ENCODE results near the gene ATF7. TPM values are rescaled to one million over a fixed set of nuclear protein-coding genes. Genes with fewer than 3 reads are reported as not detected.
A peak's percentile ranks its signal among the peaks of the same experiment; 100 is the strongest.

Gene ATF7
- total RNA-seq, 4 donors from 2014 or later: 14.2 to 29.7 (median 26.8) TPM

GRCh38 chr12:53624458-53624857 lies 1.7 kb downstream of the ATF7 start:
- Histone ChIP-seq H3K27me3 (no peaks in the 10 kb centered on the region), H3K36me3 (no peaks in the 10 kb centered on the region), H3K27ac (peak overlapping the region; percentile 86 to 93 (median 89)), H3K4me1 (peaks cover 3 to 52% (median 38%) of the 10 kb centered on the region in 4 donors), H3K9me3 (no peaks in the 10 kb centered on the region), H3K4me3 (peak overlapping the region; percentile 60 to 71 (median 67))
- 21 to 48% methylated on average over 2 to 3 of the region's 3 CpGs for WGBS, 2 donors (ENCODE audit: low coverage in 1 of 2)
- no peak for DNase-seq
- in situ Hi-C loops (cut with MboI; ENCODE audit: low pct_ligation_motif_present in 1 of 4, low pct_unique_long_range_greater_than_20kb in 1 of 4, low sequenced_read_pairs in 3 of 4) (loop anchor here in 1 of 4 donors (10.0 kb wide), 1 partner anchor 50 kb away; the partner anchor contains the start of gene ATP5MC2), intact Hi-C loops (cut with DNase I; ENCODE audit: low total_unique reads) (loop anchor here (10.0 kb wide), 2 partner anchors 50 to 80 kb away; partner anchors contain the start of gene ATP5MC2)
- TF ChIP-seq CTCF (IDR thresholded peaks at IDR 0.05) (no peak), POLR2AphosphoS5 (IDR thresholded peaks at IDR 0.05) (no peak), EP300 (IDR thresholded peaks at IDR 0.05; ENCODE audit: low read depth) (no peak), POLR2A (IDR thresholded peaks at IDR 0.05) (no peak)

- intact Hi-C loops (cut with DNase I; ENCODE audit: low total_unique reads): loop anchor here (10.0 kb wide), 2 partner anchors 51 to 79 kb away; partner anchors contain the start of gene ATP5MC2
These were observed 2.4 kb downstream of the ATF7 start for GRCh38 chr12:53623548-53624385.

GRCh38 chr12:53622724-53623123 lies 3.5 kb downstream of the ATF7 start:
- Histone ChIP-seq H3K27me3 (no peaks in the 10 kb centered on the region), H3K9me3 (no peaks in the 10 kb centered on the region), H3K4me1 (peaks cover 3 to 69% (median 48%) of the 10 kb centered on the region in 4 donors), H3K36me3 (no peaks in the 10 kb centered on the region), H3K27ac (peak overlapping the region in 3 of 4 donors; percentile 86 to 93 (median 90)), H3K4me3 (no peak overlapping the region)
- WGBS, 2 donors (ENCODE audit: low coverage in 1 of 2): 95% methylated on average over 5 of the region's 5 CpGs
- TF ChIP-seq EP300 (IDR thresholded peaks at IDR 0.05; ENCODE audit: low read depth) (no peak), CTCF (IDR thresholded peaks at IDR 0.05) (no peak), POLR2A (IDR thresholded peaks at IDR 0.05) (no peak), POLR2AphosphoS5 (IDR thresholded peaks at IDR 0.05) (no peak)
- DNase-seq: no peak
- in situ Hi-C loops (cut with MboI; ENCODE audit: low pct_ligation_motif_present in 1 of 4, low pct_unique_long_range_greater_than_20kb in 1 of 4, low sequenced_read_pairs in 3 of 4) (loop anchor here in 1 of 4 donors (10.0 kb wide), 1 partner anchor 52 kb away; the partner anchor contains the start of gene ATP5MC2), intact Hi-C loops (cut with DNase I; ENCODE audit: low total_unique reads) (loop anchor here (10.0 kb wide), 2 partner anchors 52 to 78 kb away; partner anchors contain the start of gene ATP5MC2)

More at GRCh38 chr12:53623548-53624385, 2.4 kb downstream of the ATF7 start:
- DNase-seq: no peak
- in situ Hi-C loops (cut with MboI; ENCODE audit: low pct_ligation_motif_present in 1 of 4, low pct_unique_long_range_greater_than_20kb in 1 of 4, low sequenced_read_pairs in 3 of 4): loop anchor here in 1 of 4 donors (10.0 kb wide), 1 partner anchor 51 kb away; the partner anchor contains the start of gene ATP5MC2
- Histone ChIP-seq H3K27me3 (no peaks in the 10 kb centered on the region), H3K4me1 (peaks cover 3 to 59% (median 40%) of the 10 kb centered on the region in 4 donors), H3K36me3 (no peaks in the 10 kb centered on the region), H3K27ac (peak overlapping the region; percentile 86 to 93 (median 89)), H3K4me3 (peak overlapping the region in 3 of 4 donors; percentile 1 to 71 (median 67)), H3K9me3 (no peaks in the 10 kb centered on the region)
- 7 to 21% methylated on average over 5 to 7 of the region's 7 CpGs for WGBS, 2 donors (ENCODE audit: low coverage in 1 of 2)
- TF ChIP-seq EP300 (IDR thresholded peaks at IDR 0.05; ENCODE audit: low read depth) (no peak), POLR2AphosphoS5 (IDR thresholded peaks at IDR 0.05) (peak; percentile 33 to 66 (median 43))

- Histone ChIP-seq H3K27me3 (no peaks in the 10 kb centered on the region), H3K4me3 (peak overlapping the region in 2 of 4 donors; percentile 5 to 26), H3K9me3 (no peaks in the 10 kb centered on the region), H3K27ac (peak overlapping the region; percentile 30 to 64 (median 44)), H3K36me3 (peaks cover 0 to 6% (median 0%) of the 10 kb centered on the region in 4 donors), H3K4me1 (peaks cover 0 to 55% (median 19%) of the 10 kb centered on the region in 4 donors)
- intact Hi-C loops (cut with DNase I; ENCODE audit: low total_unique reads): no loop called here
- DNase-seq: no peak
- TF ChIP-seq POLR2A (IDR thresholded peaks at IDR 0.05) (no peak), POLR2AphosphoS5 (IDR thresholded peaks at IDR 0.05) (no peak), EP300 (IDR thresholded peaks at IDR 0.05; ENCODE audit: low read depth) (no peak), CTCF (IDR thresholded peaks at IDR 0.05) (no peak)
- in situ Hi-C loops (cut with MboI; ENCODE audit: low pct_ligation_motif_present in 1 of 4, low pct_unique_long_range_greater_than_20kb in 1 of 4, low sequenced_read_pairs in 3 of 4): no loop called here
- WGBS, 2 donors (ENCODE audit: low coverage in 1 of 2): 27 to 46% methylated on average over 3 of the region's 3 CpGs
These were observed 7.9 kb downstream of the ATF7 start for GRCh38 chr12:53618275-53618674.
